ENCODE data around the gene THAP7. TPM values are rescaled to one million over a fixed set of nuclear protein-coding genes. Genes with fewer than 3 reads are reported as not detected.

THAP7 gene
- total and polyA plus RNA-seq, 9 of the 15 experiments (the other 6 are each of a cell fraction or from before 2014, with no cell fraction given) = 7.9 to 263 (median 84.1) TPM

GRCh38 chr22:20998411-20999336, 3.2 kb downstream of the THAP7 start (continued):
- 0 out of 2 replicates have a peak, but pooled peaks have one; percentile 5 for TF ChIP-seq SMC3 (conservative IDR thresholded peaks at IDR 0.05; ENCODE audit: insufficient read depth, low read depth, low read length)
- no peak for TF ChIP-seq USF1 (CRISPR knock-in tag; IDR thresholded peaks at IDR 0.05)
- TF ChIP-seq HMG20A (CRISPR knock-in tag; conservative IDR thresholded peaks at IDR 0.05) = no peak

GRCh38 chr22:20997536-20998257, 4.2 kb downstream of the THAP7 start:
- Histone ChIP-seq H3K9me3 (replicated peaks; ENCODE audit: control insufficient read depth, insufficient read depth, low read depth, low read length) (no peaks in the 10 kb centered on the region), H3K27ac (ENCODE audit: extremely low read depth, low read depth, low read length) (no peak overlapping the region), H3K4me1 (replicated peaks in 1 of 2; ENCODE audit: control insufficient read depth in 2 of 2, insufficient read depth in 2 of 2, low read length in 2 of 2) (peaks cover 12 to 93% of the 10 kb centered on the region in 2 experiments), H3K9me1 (ENCODE audit: control insufficient read depth, insufficient read depth, low read length) (no peaks in the 10 kb centered on the region), H3K4me2 (ENCODE audit: insufficient read depth, low read length) (no peak overlapping the region), H3K27me3 (ENCODE audit: control insufficient read depth in 2 of 2, insufficient read depth in 2 of 2, low read length in 2 of 2) (no peaks in the 10 kb centered on the region), H2AFZ (ENCODE audit: low read depth, low read length) (no peak overlapping the region), H4K20me1 (replicated peaks; ENCODE audit: control insufficient read depth, insufficient read depth, low read length) (peaks cover 32% of the 10 kb centered on the region; the same call in 1 of the 2 replicates), H3K36me3 (ENCODE audit: control insufficient read depth, insufficient read depth, low read length) (peaks cover 83% of the 10 kb centered on the region), H3K9ac (ENCODE audit: insufficient read depth in 1 of 2, low read depth in 2 of 2, low read length in 2 of 2) (peak overlapping the region in 1 of 2 experiments; percentile 93; a peak in 2 of 4 replicates), H3K79me2 (ENCODE audit: control insufficient read depth, insufficient read depth, low read length) (peaks cover 32% of the 10 kb centered on the region), H3K4me3 (no peak overlapping the region)
- no TSS peak for BruUV-seq (replicated peaks)
- no peak for ATAC-seq
- in situ Hi-C loops (cut with MboI) = no loop called here
- DNase-seq (ENCODE audit: extremely low read depth in 1 of 4, low spot score in 3 of 4) = peak in 2 of 4 experiments; percentile 56 to 57
- ChIA-PET POLR2A (interaction anchor here (0.8 to 17.9 kb wide), 10 partner anchors 9 to 205 kb away, joined by 3 to 451 read pairs (median 15); partner anchors contain the start of genes AIFM3, LZTR1 and P2RX6), CTCF (ENCODE audit: low intra/inter-chr PET ratio) (no interaction called here)
- no peak for FAIRE-seq
- intact Hi-C loops (cut with micrococcal nuclease) = no loop called here
- WGBS (ENCODE audit: insufficient coverage, low coverage, missing lambda C conversion rate) = 82% methylated on average over 13 of the region's 13 CpGs
- TF ChIP-seq SMAD1 (IDR thresholded peaks at IDR 0.05; ENCODE audit: low read depth, low read length, partially characterized antibody) (peak; percentile 55), CSDE1 (IDR thresholded peaks at IDR 0.05) (no peak), ZNF75A (CRISPR knock-in tag; IDR thresholded peaks at IDR 0.05) (0 out of 2 replicates have a peak, but pooled peaks have one; percentile 39), POLR2AphosphoS2 (IDR thresholded peaks at IDR 0.05; ENCODE audit: low read length) (peak; percentile 9; the same call in 1 of the 2 replicates), ZNF764 (CRISPR knock-in tag; IDR thresholded peaks at IDR 0.05; ENCODE audit: low read depth) (0 out of 2 replicates have a peak, but pooled peaks have one; percentile 5), ZNF740 (CRISPR knock-in tag; IDR thresholded peaks at IDR 0.05) (no peak), ZNF740 (tag; IDR thresholded peaks at IDR 0.05) (no peak), RAD21 (CRISPR knock-in tag; conservative IDR thresholded peaks at IDR 0.05 in 1 of 2, IDR thresholded peaks at IDR 0.05 in 1 of 2) (0 out of 4 replicates have a peak, but pooled peaks of 1 of the 2 experiments have one; percentile 7), MYC (IDR thresholded peaks at IDR 0.05; ENCODE audit: low read depth, low read length) (no peak), MYC (CRISPR knock-in tag; IDR thresholded peaks at IDR 0.05; ENCODE audit: borderline replicate concordance, low read depth) (peak; percentile 58), ZNF23 (CRISPR knock-in tag; IDR thresholded peaks at IDR 0.05) (0 out of 2 replicates have a peak, but pooled peaks have one; percentile 5), ERF (CRISPR knock-in tag; IDR thresholded peaks at IDR 0.05) (peak; percentile 75)
